Measurements from ENCODE around the gene MINDY3.
"Not testable (repeated sequence)": the region's sequence is repeated elsewhere in the genome, so short reads cannot be mapped to it uniquely, and the experiment has no call there.

Gene MINDY3

GRCh38 chr10:15763006-15763405, 97.3 kb downstream of the MINDY3 start:
- Histone ChIP-seq H3K4me3 (no peak overlapping the region), H3K36me3 (replicated peaks) (no peaks in the 10 kb centered on the region), H3K9me3 (no peaks in the 10 kb centered on the region), H3K4me1 (no peaks in the 10 kb centered on the region), H3K27me3 (ENCODE audit: low read depth) (no peaks in the 10 kb centered on the region)
- in situ Hi-C loops (cut with MboI; ENCODE audit: low sequenced_read_pairs): no loop called here
- no peak for DNase-seq (ENCODE audit: low spot score in 2 of 2)

- in situ Hi-C loops (cut with MboI; ENCODE audit: low sequenced_read_pairs); H3K4me3 ChIP-seq; DNase-seq (ENCODE audit: low spot score in 2 of 2); H3K36me3 ChIP-seq (replicated peaks); H3K9me3 ChIP-seq; H3K27me3 ChIP-seq (ENCODE audit: low read depth); H3K4me1 ChIP-seq: not testable (repeated sequence)
Measured at GRCh38 chr10:15762239-15762638, 98.1 kb downstream of the MINDY3 start.

- H3K36me3 ChIP-seq (replicated peaks); H3K27me3 ChIP-seq (ENCODE audit: low read depth); in situ Hi-C loops (cut with MboI; ENCODE audit: low sequenced_read_pairs); H3K4me1 ChIP-seq; DNase-seq (ENCODE audit: low spot score in 2 of 2); H3K9me3 ChIP-seq; H3K4me3 ChIP-seq: not testable (repeated sequence)
Measured at GRCh38 chr10:15761224-15761623, 99.1 kb downstream of the MINDY3 start.

- Histone ChIP-seq H3K36me3 (replicated peaks) (no peaks in the 10 kb centered on the region), H3K9me3 (no peaks in the 10 kb centered on the region), H3K4me1 (no peaks in the 10 kb centered on the region), H3K4me3 (no peak overlapping the region), H3K27me3 (ENCODE audit: low read depth) (peaks cover 2% of the 10 kb centered on the region; the same call in 1 of the 2 replicates)
- in situ Hi-C loops (cut with MboI; ENCODE audit: low sequenced_read_pairs): no loop called here
- no peak for DNase-seq (ENCODE audit: low spot score in 2 of 2)
Measured at GRCh38 chr10:15760681-15761080, 99.6 kb downstream of the MINDY3 start.

- H3K4me1 ChIP-seq: no peaks in the 10 kb centered on the region
- no peak for DNase-seq (ENCODE audit: low spot score in 2 of 2)
- no peaks in the 10 kb centered on the region for H3K36me3 ChIP-seq (replicated peaks)
- no peak overlapping the region for H3K4me3 ChIP-seq
- no peaks in the 10 kb centered on the region for H3K9me3 ChIP-seq
- in situ Hi-C loops (cut with MboI; ENCODE audit: low sequenced_read_pairs): no loop called here
- peaks cover 9% of the 10 kb centered on the region; the same call in 1 of the 2 replicates for H3K27me3 ChIP-seq (ENCODE audit: low read depth)
Measured at GRCh38 chr10:15759265-15759664, 101.0 kb downstream of the MINDY3 start.

- Histone ChIP-seq H3K27me3 (ENCODE audit: low read depth) (peaks cover 9% of the 10 kb centered on the region; the same call in 1 of the 2 replicates), H3K4me3 (no peak overlapping the region), H3K4me1 (no peaks in the 10 kb centered on the region), H3K36me3 (replicated peaks) (no peaks in the 10 kb centered on the region), H3K9me3 (no peaks in the 10 kb centered on the region)
- DNase-seq (ENCODE audit: low spot score in 2 of 2): no peak
- in situ Hi-C loops (cut with MboI; ENCODE audit: low sequenced_read_pairs): no loop called here
Measured at GRCh38 chr10:15758618-15759017, 101.7 kb downstream of the MINDY3 start.

GRCh38 chr10:15754937-15755336, 105.4 kb downstream of the MINDY3 start:
- in situ Hi-C loops (cut with MboI; ENCODE audit: low sequenced_read_pairs): no loop called here
- Histone ChIP-seq H3K9me3 (no peaks in the 10 kb centered on the region), H3K4me1 (no peaks in the 10 kb centered on the region), H3K27me3 (ENCODE audit: low read depth) (peaks cover 9% of the 10 kb centered on the region; the same call in 1 of the 2 replicates), H3K4me3 (no peak overlapping the region), H3K36me3 (replicated peaks) (no peaks in the 10 kb centered on the region)
- no peak for DNase-seq (ENCODE audit: low spot score in 2 of 2)

GRCh38 chr10:15751046-15751445, 109.3 kb downstream of the MINDY3 start:
- no peak for DNase-seq (ENCODE audit: low spot score in 2 of 2)
- Histone ChIP-seq H3K4me3 (no peak overlapping the region), H3K4me1 (no peaks in the 10 kb centered on the region), H3K9me3 (no peaks in the 10 kb centered on the region), H3K27me3 (ENCODE audit: low read depth) (peaks cover 9% of the 10 kb centered on the region; the same call in 1 of the 2 replicates), H3K36me3 (replicated peaks) (no peaks in the 10 kb centered on the region)
- in situ Hi-C loops (cut with MboI; ENCODE audit: low sequenced_read_pairs): no loop called here

- no peak for DNase-seq (ENCODE audit: low spot score in 2 of 2)
- Histone ChIP-seq H3K27me3 (ENCODE audit: low read depth) (no peaks in the 10 kb centered on the region; the same call in 1 of the 2 replicates), H3K4me1 (no peaks in the 10 kb centered on the region), H3K4me3 (no peak overlapping the region), H3K36me3 (replicated peaks) (no peaks in the 10 kb centered on the region), H3K9me3 (no peaks in the 10 kb centered on the region)
- in situ Hi-C loops (cut with MboI; ENCODE audit: low sequenced_read_pairs): loop anchor here (10.0 kb wide), 1 partner anchor 313 kb away; no protein-coding TSS in a partner anchor
Measured at GRCh38 chr10:15748126-15748525, 112.2 kb downstream of the MINDY3 start.

- Histone ChIP-seq H3K4me1 (no peaks in the 10 kb centered on the region), H3K4me3 (no peak overlapping the region), H3K36me3 (replicated peaks) (no peaks in the 10 kb centered on the region), H3K27me3 (ENCODE audit: low read depth) (no peaks in the 10 kb centered on the region; the same call in 1 of the 2 replicates), H3K9me3 (no peaks in the 10 kb centered on the region)
- in situ Hi-C loops (cut with MboI; ENCODE audit: low sequenced_read_pairs): loop anchor here (10.0 kb wide), 1 partner anchor 313 kb away; no protein-coding TSS in a partner anchor
- DNase-seq (ENCODE audit: low spot score in 2 of 2): no peak
Measured at GRCh38 chr10:15747632-15748031, 112.7 kb downstream of the MINDY3 start.

GRCh38 chr10:15745751-15746150, 114.6 kb downstream of the MINDY3 start:
- H3K4me1 ChIP-seq: no peaks in the 10 kb centered on the region
- no peaks in the 10 kb centered on the region for H3K9me3 ChIP-seq
- no peak overlapping the region for H3K4me3 ChIP-seq
- no peaks in the 10 kb centered on the region; the same call in 1 of the 2 replicates for H3K27me3 ChIP-seq (ENCODE audit: low read depth)
- H3K36me3 ChIP-seq (replicated peaks): no peaks in the 10 kb centered on the region
- DNase-seq (ENCODE audit: low spot score in 2 of 2): no peak
- in situ Hi-C loops (cut with MboI; ENCODE audit: low sequenced_read_pairs): loop anchor here (10.0 kb wide), 1 partner anchor 311 kb away; no protein-coding TSS in a partner anchor

GRCh38 chr10:15744217-15744865, 116.0 kb downstream of the MINDY3 start:
- in situ Hi-C loops (cut with MboI; ENCODE audit: low sequenced_read_pairs): loop anchor here (10.0 kb wide), 1 partner anchor 310 kb away; no protein-coding TSS in a partner anchor
- no peak overlapping the region for H3K4me3 ChIP-seq

GRCh38 chr10:15743443-15743842, 116.9 kb downstream of the MINDY3 start:
- Histone ChIP-seq H3K27me3 (ENCODE audit: low read depth) (no peaks in the 10 kb centered on the region; the same call in 1 of the 2 replicates), H3K36me3 (replicated peaks) (no peaks in the 10 kb centered on the region), H3K4me1 (no peaks in the 10 kb centered on the region), H3K9me3 (no peaks in the 10 kb centered on the region), H3K4me3 (no peak overlapping the region)
- no peak for DNase-seq (ENCODE audit: low spot score in 2 of 2)
- in situ Hi-C loops (cut with MboI; ENCODE audit: low sequenced_read_pairs): loop anchor here (10.0 kb wide), 1 partner anchor 309 kb away; no protein-coding TSS in a partner anchor

More at GRCh38 chr10:15744217-15744865, 116.0 kb downstream of the MINDY3 start:
- H3K9me3 ChIP-seq: no peaks in the 10 kb centered on the region
- no peaks in the 10 kb centered on the region for H3K36me3 ChIP-seq (replicated peaks)
- no peaks in the 10 kb centered on the region; the same call in 1 of the 2 replicates for H3K27me3 ChIP-seq (ENCODE audit: low read depth)
- peak; percentile 39 to 74 for DNase-seq (ENCODE audit: low spot score in 2 of 2)
- no peaks in the 10 kb centered on the region for H3K4me1 ChIP-seq

- no peak for DNase-seq (ENCODE audit: low spot score in 2 of 2)
- Histone ChIP-seq H3K27me3 (ENCODE audit: low read depth) (no peaks in the 10 kb centered on the region; the same call in 1 of the 2 replicates), H3K4me1 (no peaks in the 10 kb centered on the region), H3K9me3 (no peaks in the 10 kb centered on the region), H3K36me3 (replicated peaks) (no peaks in the 10 kb centered on the region), H3K4me3 (no peak overlapping the region)
- in situ Hi-C loops (cut with MboI; ENCODE audit: low sequenced_read_pairs): loop anchor here (10.0 kb wide), 1 partner anchor 308 kb away; no protein-coding TSS in a partner anchor
Measured at GRCh38 chr10:15742836-15743235, 117.5 kb downstream of the MINDY3 start.

Measured in HAP-1 (cell line).